Measurements from ENCODE around the gene MYPN. TPM values are rescaled to one million over a fixed set of nuclear protein-coding genes. Genes with fewer than 3 reads are reported as not detected.

Gene MYPN
- total RNA-seq, 1 experiment from 2014 or later = not detected

DNA sequence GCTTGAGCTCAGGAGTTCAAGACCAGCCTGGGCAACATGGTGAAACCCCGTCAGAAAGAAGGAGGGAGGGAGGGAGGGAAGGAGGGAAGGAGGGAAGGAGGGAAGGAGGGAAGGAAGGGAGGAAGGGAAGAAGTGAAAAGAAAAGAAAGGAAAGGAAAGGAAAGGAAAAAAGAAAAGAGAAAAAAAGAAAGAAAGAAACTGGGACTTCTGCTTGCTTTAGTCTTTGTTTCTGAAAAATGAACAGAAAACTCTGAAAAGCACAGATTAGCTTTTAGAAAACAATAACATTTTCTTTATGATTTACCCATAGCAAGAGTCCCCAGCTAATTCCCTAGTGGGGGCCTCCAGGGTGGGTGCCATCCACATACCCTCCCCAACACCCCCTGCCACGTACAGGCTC is 75.8 kb downstream of the MYPN start:
- H3K79me2 ChIP-seq (ENCODE audit: insufficient read depth, low read length) = no peaks in the 10 kb centered on the region
- no peak overlapping the region for H3K27ac ChIP-seq (ENCODE audit: insufficient read length, low read depth, low read length)
- H2BK20ac ChIP-seq (ENCODE audit: low read depth, low read length, poor library complexity, severe bottlenecking) = no peak overlapping the region
- Mint-ChIP-seq H3K4me3 (no peak overlapping the region), H3K36me3 (ENCODE audit: insufficient read depth in 1 of 3, low read depth in 3 of 3) (no peaks in the 10 kb centered on the region), H3K27me3 (ENCODE audit: low read depth) (no peaks in the 10 kb centered on the region), H3K27ac (peak overlapping the region in 1 of 3 experiments; percentile 85; a peak in 1 of 7 replicates), H3K4me1 (peaks cover 5% of the 10 kb centered on the region in 2 experiments; a peak in 3 of 4 replicates), H3K9me3 (no peaks in the 10 kb centered on the region)
- H2BK12ac ChIP-seq (ENCODE audit: insufficient read length, low read depth, low read length) = no peak overlapping the region
- no peak overlapping the region for H4K5ac ChIP-seq (ENCODE audit: insufficient read length, low read depth, low read length)
- DNase-seq = no peak
- no peaks in the 10 kb centered on the region for H4K20me1 ChIP-seq (ENCODE audit: control insufficient read depth, insufficient read depth, insufficient read length)
- H3K9me3 ChIP-seq (ENCODE audit: control insufficient read depth, low read depth, low read length) = no peaks in the 10 kb centered on the region
- H4K91ac ChIP-seq (ENCODE audit: insufficient read length, low read depth, low read length) = no peak overlapping the region
- no peak overlapping the region for H3K14ac ChIP-seq (ENCODE audit: insufficient read depth, low read length)
- no peak overlapping the region for H3K4ac ChIP-seq (ENCODE audit: low read depth, low read length)
- H2BK15ac ChIP-seq (ENCODE audit: low read depth, low read length) = no peak overlapping the region
- no peak overlapping the region for H2BK120ac ChIP-seq (ENCODE audit: low read depth, low read length, poor library complexity, severe bottlenecking)
- H3K18ac ChIP-seq (ENCODE audit: insufficient read length, low read depth, low read length) = no peak overlapping the region
- H3K23me2 ChIP-seq (ENCODE audit: insufficient read length, low read depth, low read length, poor library complexity, severe bottlenecking) = no peaks in the 10 kb centered on the region
- TF ChIP-seq, protein P1, sequence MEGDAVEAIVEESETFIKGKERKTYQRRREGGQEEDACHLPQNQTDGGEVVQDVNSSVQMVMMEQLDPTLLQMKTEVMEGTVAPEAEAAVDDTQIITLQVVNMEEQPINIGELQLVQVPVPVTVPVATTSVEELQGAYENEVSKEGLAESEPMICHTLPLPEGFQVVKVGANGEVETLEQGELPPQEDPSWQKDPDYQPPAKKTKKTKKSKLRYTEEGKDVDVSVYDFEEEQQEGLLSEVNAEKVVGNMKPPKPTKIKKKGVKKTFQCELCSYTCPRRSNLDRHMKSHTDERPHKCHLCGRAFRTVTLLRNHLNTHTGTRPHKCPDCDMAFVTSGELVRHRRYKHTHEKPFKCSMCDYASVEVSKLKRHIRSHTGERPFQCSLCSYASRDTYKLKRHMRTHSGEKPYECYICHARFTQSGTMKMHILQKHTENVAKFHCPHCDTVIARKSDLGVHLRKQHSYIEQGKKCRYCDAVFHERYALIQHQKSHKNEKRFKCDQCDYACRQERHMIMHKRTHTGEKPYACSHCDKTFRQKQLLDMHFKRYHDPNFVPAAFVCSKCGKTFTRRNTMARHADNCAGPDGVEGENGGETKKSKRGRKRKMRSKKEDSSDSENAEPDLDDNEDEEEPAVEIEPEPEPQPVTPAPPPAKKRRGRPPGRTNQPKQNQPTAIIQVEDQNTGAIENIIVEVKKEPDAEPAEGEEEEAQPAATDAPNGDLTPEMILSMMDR (conservative IDR thresholded peaks at IDR 0.05) = no peak
- no peak overlapping the region for H3T11ph ChIP-seq (ENCODE audit: low read length)
- no peak overlapping the region for H2AK5ac ChIP-seq (ENCODE audit: insufficient read length, low read length)
- no peak overlapping the region for H3K4me2 ChIP-seq (ENCODE audit: insufficient read depth, insufficient read length, low read length)
- no peak overlapping the region for H4K8ac ChIP-seq (replicated peaks; ENCODE audit: insufficient read length, low read depth, low read length)
- no peaks in the 10 kb centered on the region for H3K27me3 ChIP-seq (ENCODE audit: insufficient read depth, low read length)
- H2AFZ ChIP-seq (ENCODE audit: low read length) = no peak overlapping the region
- H3K79me1 ChIP-seq (ENCODE audit: insufficient read depth, low read depth, low read length, poor library complexity, severe bottlenecking) = no peaks in the 10 kb centered on the region
- H3K56ac ChIP-seq (ENCODE audit: insufficient read length, low read depth, low read length) = no peak overlapping the region
- no peak overlapping the region for H3K9ac ChIP-seq (ENCODE audit: extremely low read depth, insufficient read length, low read length)
- no CpG with 5 or more reads among the region's 2 CpGs for WGBS (ENCODE audit: extremely low coverage, insufficient read length, low lambda C conversion rate)
- H3K4me1 ChIP-seq (ENCODE audit: insufficient read depth, low read length) = no peaks in the 10 kb centered on the region
- H3K23ac ChIP-seq (ENCODE audit: insufficient read length, low read depth, low read length) = no peak overlapping the region
- H2BK5ac ChIP-seq (ENCODE audit: insufficient read length, low read length) = no peak overlapping the region

Data from H9 (cell line).